Measurements from ENCODE around the gene AAMP.

DNA sequence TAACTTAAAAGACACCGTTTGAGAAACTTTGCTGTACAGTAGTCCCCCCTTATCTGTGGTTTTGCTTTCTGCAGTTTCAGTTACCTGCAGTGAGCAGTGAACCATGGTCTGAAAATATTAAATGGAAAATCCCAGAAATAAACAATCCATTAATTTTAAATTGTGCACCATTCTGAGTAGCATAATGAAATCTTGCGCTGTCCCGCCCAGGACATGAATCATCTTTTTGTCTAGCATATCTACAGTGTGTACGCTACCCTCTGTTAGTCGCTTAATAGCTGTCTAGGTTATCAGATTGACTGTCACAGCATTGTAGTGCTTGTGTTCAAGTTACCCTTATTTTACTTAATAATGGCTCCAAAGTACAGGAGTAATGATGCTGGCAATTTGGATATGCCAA is 46.9 kb downstream of the AAMP start:
- TF ChIP-seq POLR2A (IDR thresholded peaks at IDR 0.05; ENCODE audit: low read length) (no peak), GATA1 (IDR thresholded peaks at IDR 0.05; ENCODE audit: low read depth, low read length) (no peak)

Data from erythroblast (primary cell).